A549 (cell line): ENCODE results near the gene MUC5AC.

ENCODE experiments used
- JUN ChIP-seq, 2 experiments: fragments of >200 bp; sonication (Bioruptor Twin); formaldehyde crosslinking; IDR thresholded peaks; 2 replicates in 1 of 2; 3 replicates in 1 of 2; pipeline ENCODE4 v1.6.1; 2016 to 2017
- MAFK ChIP-seq: fragments of 450-650 bp; IDR thresholded peaks from 2 replicates; pipeline ENCODE4 v1.6.1; 2014; ENCODE audit not compliant: partially characterized antibody
- POLR2A ChIP-seq: IDR thresholded peaks from 2 replicates; pipeline ENCODE4 v1.6.1; 2012; ENCODE audit warnings: mild to moderate bottlenecking, low read length
- RAD21 ChIP-seq, 2 experiments: fragments of >200 bp in 1 of 2; sonication (Bioruptor Twin) in 1 of 2; formaldehyde crosslinking in 1 of 2; IDR thresholded peaks in 1 of 2; conservative IDR thresholded peaks in 1 of 2; 2 replicates in 1 of 2; 3 replicates in 1 of 2; pipeline ENCODE4 v1.6.1; 2012 to 2018; ENCODE audit warnings: inconsistent platforms in 1 of 2

DNA sequence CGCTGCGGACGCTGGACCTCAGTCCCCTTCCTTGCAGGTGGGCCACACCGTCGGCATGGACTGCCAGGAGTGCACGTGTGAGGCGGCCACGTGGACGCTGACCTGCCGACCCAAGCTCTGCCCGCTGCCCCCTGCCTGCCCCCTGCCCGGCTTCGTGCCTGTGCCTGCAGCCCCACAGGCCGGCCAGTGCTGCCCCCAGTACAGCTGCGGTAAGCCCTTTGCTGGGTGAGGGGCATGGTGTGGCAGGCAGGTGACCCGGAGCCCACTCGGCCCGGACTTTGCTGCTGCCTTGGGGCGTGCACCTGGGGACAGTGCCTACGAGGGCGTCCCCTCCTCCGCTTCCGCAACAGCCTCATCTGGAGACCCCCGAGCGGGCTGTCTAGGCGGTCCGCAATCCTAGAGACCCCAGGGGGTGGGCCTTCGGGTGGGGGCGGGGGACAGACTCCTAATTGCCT, 39.7 kb downstream of the MUC5AC start:
- TF ChIP-seq POLR2A (no peak), MAFK (no peak), JUN (IDR thresholded peaks at IDR 0.05) (no peak), RAD21 (conservative IDR thresholded peaks at IDR 0.05 in 1 of 2, IDR thresholded peaks at IDR 0.05 in 1 of 2) (no peak)
